Heart left ventricle (tissue), 16 donors: ENCODE measurements around the gene FSD1. TPM values are rescaled to one million over a fixed set of nuclear protein-coding genes. Genes with fewer than 3 reads are reported as not detected.

Source experiments
- ATAC-seq, 4 donors: fragments of 200-7000 bp; cut with Tn5 transposase; one replicate each; pipeline ENCODE4 v1.9.1; 2020 to 2022; ENCODE audit warnings: moderate library complexity in 4 of 4, mild to moderate bottlenecking in 3 of 4, moderate number of reproducible peaks in 1 of 4
- DNase-seq, 5 donors: peaks; one replicate each; pipeline ENCODE4 v3.0.0-alpha.2; 2020
- H3K27ac ChIP-seq, 12 donors: fragments of 200-600 bp; sonication (generic) in 4 of 12; one replicate each; pipeline versions ENCODE4 v1.5.0 to v1.8.0; 2016 to 2022; ENCODE audit warnings: mild to moderate bottlenecking in 2 of 12
- H3K27me3 ChIP-seq, 9 donors: fragments of 200-600 bp; sonication (generic) in 2 of 9; one replicate each; pipeline versions ENCODE4 v1.5.1 to v1.8.0; 2016 to 2022; ENCODE audit warnings: mild to moderate bottlenecking in 3 of 9
- H3K36me3 ChIP-seq, 9 donors: fragments of 200-600 bp; sonication (generic) in 2 of 9; one replicate each; pipeline versions ENCODE4 v1.5.0 to v1.8.0; 2018 to 2022; ENCODE audit warnings: mild to moderate bottlenecking in 2 of 9
- H3K4me1 ChIP-seq, 12 donors: fragments of 200-600 bp; sonication (generic) in 4 of 12; one replicate each; pipeline versions ENCODE4 v1.5.0 to v1.8.0; 2016 to 2022; ENCODE audit warnings: mild to moderate bottlenecking in 3 of 12
- H3K4me3 ChIP-seq, 12 donors: fragments of 200-600 bp; sonication (generic) in 4 of 12; one replicate each; pipeline versions ENCODE4 v1.5.0 to v1.8.0; 2017 to 2022; ENCODE audit warnings: mild to moderate bottlenecking in 9 of 12, moderate library complexity in 4 of 12
- H3K9me3 ChIP-seq, 12 donors: fragments of 200-600 bp; sonication (generic) in 4 of 12; one replicate each; pipeline versions ENCODE4 v1.5.0 to v1.8.0; 2016 to 2022; ENCODE audit warnings: mild to moderate bottlenecking in 1 of 12
- POLR2A ChIP-seq, 2 donors: fragments of 450-650 bp; IDR thresholded peaks; one replicate each; pipeline ENCODE4 v1.6.1; 2017; ENCODE audit warnings: antibody characterized with exemption in 2 of 2, mild to moderate bottlenecking in 2 of 2, moderate library complexity in 2 of 2
- whole genome bisulfite sequencing, 4 donors: extraction: QIAGEN DNeasy Blood & Tissue Kit in 2 of 4; methylation state at CpG; one replicate each; pipeline versions ENCODE4 v1.1.5 to v1.1.7; 2013 to 2018; 5-methylcytosine and 5-hydroxymethylcytosine counted together
- intact Hi-C, 10 donors: fragments of 100-400 bp; cut with DNase I; formaldehyde crosslinking; loops; one replicate each; pipeline versions ENCODE4 v1.11.1 to v1.14.2; 2022
- polyA plus RNA-seq, 2 donors: library from polyadenylated mRNA; stranded (reverse); fragments of 200-250 nt; gene quantifications; one replicate each; pipeline ENCODE4 v1.2.3, GENCODE V29; 2013
- total RNA-seq, 9 donors: library from RNA; depleted of rRNA in 2 of 9; stranded (reverse); fragments of >200 nt in 2 of 9; fragmentation: NEBNext Ultra II Directional in 3 of 9; extraction: Animal tissue kit (Norgen Biotek cat#: 25700) in 3 of 9; gene quantifications; one replicate each; pipeline versions ENCODE4 v1.1.0 to v1.2.4, GENCODE V29; 2016 to 2023
- TF ChIP-seq, protein P1 (sequence below), 12 donors: fragments of 200-600 bp; sonication (generic) in 4 of 12; IDR thresholded peaks; one replicate each; pipeline versions ENCODE4 v1.5.0 to v1.8.0; 2018 to 2022; ENCODE audit warnings: antibody characterized with exemption in 12 of 12, mild to moderate bottlenecking in 5 of 12
- donor health status: ischemic (EF 13 %, LVEDD 7.1; RV severe dilation, severe dysfunction).
- donor health status: healthy with polysubstance abuse.
- donor health status: DM: no; HTN: yes; CAD: no.
- donor health status: DM: no; HTN: no; CAD: no.
- donor health status: ischemic (EF 25% LVEDD 6.9; RV normal size, moderate dysfunction).
- donor health status: ischemic (EF 25% LVEDD 5.7; RV mildly dilated, moderate dysfunction).
- donor health status: healthy.
- donor health status: DM: yes; HTN: yes; CAD: no.
- donor health status: ischemic (EF 35%, LVEDD 5.7; RV mildly dilated, moderate dysfunction).
- donor health status: nonischemic (EF 11% LVEDD 7.7; RV severe dilation, severe dysfunction).
- donor health status: DM: yes; HTN: yes; CAD: no.
- donor health status: PGD.
- donor health status: ischemic (EF 29% LVEDD 5.4; RV normal size, mild dysfunction).
- donor health status: nonischemic (EF 23%, LVEDD 6.1; RV moderate dilation, normal function).

FSD1 gene
- total and polyA plus RNA-seq, 11 donors, result 0.04 to 1.2 TPM; not detected in 9

DNA sequence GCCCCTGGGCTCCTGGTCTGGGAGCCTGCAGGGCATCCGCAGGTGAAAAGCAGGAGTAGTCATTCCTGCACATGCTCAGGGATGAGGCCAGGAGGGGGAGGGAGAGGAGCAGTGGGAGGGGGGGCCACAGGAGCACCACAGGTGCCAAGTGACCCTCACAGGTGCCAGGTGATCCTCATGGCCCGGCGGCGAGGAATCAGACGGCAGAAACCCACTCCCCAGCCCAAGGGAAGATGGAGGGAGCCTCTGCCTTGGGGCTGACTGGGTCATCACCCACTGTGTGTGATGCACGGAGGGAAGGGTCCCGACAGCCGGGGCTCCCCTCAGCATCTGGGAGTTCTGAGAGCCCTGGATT, 68.6 kb downstream of the FSD1 start:
- no peak for TF ChIP-seq POLR2A (IDR thresholded peaks at IDR 0.05)
- TF ChIP-seq, protein P1, sequence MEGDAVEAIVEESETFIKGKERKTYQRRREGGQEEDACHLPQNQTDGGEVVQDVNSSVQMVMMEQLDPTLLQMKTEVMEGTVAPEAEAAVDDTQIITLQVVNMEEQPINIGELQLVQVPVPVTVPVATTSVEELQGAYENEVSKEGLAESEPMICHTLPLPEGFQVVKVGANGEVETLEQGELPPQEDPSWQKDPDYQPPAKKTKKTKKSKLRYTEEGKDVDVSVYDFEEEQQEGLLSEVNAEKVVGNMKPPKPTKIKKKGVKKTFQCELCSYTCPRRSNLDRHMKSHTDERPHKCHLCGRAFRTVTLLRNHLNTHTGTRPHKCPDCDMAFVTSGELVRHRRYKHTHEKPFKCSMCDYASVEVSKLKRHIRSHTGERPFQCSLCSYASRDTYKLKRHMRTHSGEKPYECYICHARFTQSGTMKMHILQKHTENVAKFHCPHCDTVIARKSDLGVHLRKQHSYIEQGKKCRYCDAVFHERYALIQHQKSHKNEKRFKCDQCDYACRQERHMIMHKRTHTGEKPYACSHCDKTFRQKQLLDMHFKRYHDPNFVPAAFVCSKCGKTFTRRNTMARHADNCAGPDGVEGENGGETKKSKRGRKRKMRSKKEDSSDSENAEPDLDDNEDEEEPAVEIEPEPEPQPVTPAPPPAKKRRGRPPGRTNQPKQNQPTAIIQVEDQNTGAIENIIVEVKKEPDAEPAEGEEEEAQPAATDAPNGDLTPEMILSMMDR (IDR thresholded peaks at IDR 0.05), result no peak
- H3K27ac ChIP-seq, result peak overlapping the region in 11 of 12 donors; percentile 72 to 94 (median 83)
- peaks cover 0 to 11% (median 0%) of the 10 kb centered on the region in 9 donors for H3K36me3 ChIP-seq
- DNase-seq (no peak), ATAC-seq (no peak)
- no peaks in the 10 kb centered on the region for H3K27me3 ChIP-seq
- intact Hi-C loops, result loop anchor here in 1 of 10 donors (2.0 kb wide), 1 partner anchor 26 kb away; no protein-coding TSS in a partner anchor
- 77 to 91% (median 89%) methylated on average over 6 to 8 of the region's 8 CpGs for WGBS, 4 donors
- no peaks in the 10 kb centered on the region for H3K9me3 ChIP-seq
- peaks cover 24 to 100% (median 90%) of the 10 kb centered on the region in 12 donors for H3K4me1 ChIP-seq
- no peak overlapping the region for H3K4me3 ChIP-seq

Other genes starting within 250 kb of the FSD1 start
- gene ZBTB7A, start 237.7 kb upstream of the FSD1 start, total RNA-seq, result 10 to 100 TPM; 22.8 to 65.0 (median 29.3) TPM
- gene ZBTB7A, start 237.7 kb upstream of the FSD1 start, polyA plus RNA-seq, result 10 to 100 TPM; 14.6 to 14.7 TPM
- 100 to 1,000 TPM in 7 of 9 donors, 10 to 100 TPM in 2; 95.3 to 154 (median 108) TPM for gene MAP2K2, start 180.5 kb upstream of the FSD1 start, total RNA-seq
- 100 to 1,000 TPM; 131 to 204 TPM for gene MAP2K2, start 180.5 kb upstream of the FSD1 start, polyA plus RNA-seq
- gene CREB3L3, start 151.0 kb upstream of the FSD1 start, total RNA-seq, result not detected
- not detected for gene CREB3L3, start 151.0 kb upstream of the FSD1 start, polyA plus RNA-seq
- 10 to 100 TPM; 10.2 to 16.7 (median 12.7) TPM for gene SIRT6, start 122.0 kb upstream of the FSD1 start, total RNA-seq
- gene SIRT6, start 122.0 kb upstream of the FSD1 start, polyA plus RNA-seq, result 10 to 100 TPM; 15.6 to 29.0 TPM
- 1 to 10 TPM in 2 of 9 donors, under 1 TPM in 4, not detected in 3; 0.23 to 1.4 (median 0.51) TPM for gene ANKRD24, start 121.9 kb upstream of the FSD1 start, total RNA-seq
- gene ANKRD24, start 121.9 kb upstream of the FSD1 start, polyA plus RNA-seq, result under 1 TPM; 0.12 to 0.30 TPM
- 1 to 10 TPM in 4 of 9 donors, under 1 TPM in 5; 0.27 to 5.6 (median 0.54) TPM for gene EBI3, start 75.1 kb upstream of the FSD1 start, total RNA-seq
- gene EBI3, start 75.1 kb upstream of the FSD1 start, polyA plus RNA-seq, result 1 to 10 TPM in 1 of 2 donors, under 1 TPM in 1; 0.88 to 1.4 TPM
- gene YJU2, start 57.5 kb upstream of the FSD1 start, total RNA-seq, result 10 to 100 TPM in 6 of 9 donors, 1 to 10 TPM in 3; 7.6 to 19.1 (median 10.4) TPM
- 10 to 100 TPM; 23.1 to 26.7 TPM for gene YJU2, start 57.5 kb upstream of the FSD1 start, polyA plus RNA-seq
- under 1 TPM in 1 of 9 donors, not detected in 8; 0.52 TPM for gene SHD, start 25.3 kb upstream of the FSD1 start, total RNA-seq
- gene SHD, start 25.3 kb upstream of the FSD1 start, polyA plus RNA-seq, result not detected
- under 1 TPM in 3 of 9 donors, not detected in 6; 0.20 to 0.67 (median 0.30) TPM for gene TMIGD2, start 2.2 kb upstream of the FSD1 start, total RNA-seq
- gene TMIGD2, start 2.2 kb upstream of the FSD1 start, polyA plus RNA-seq, result under 1 TPM in 1 of 2 donors, not detected in 1; 0.06 TPM
- gene STAP2, start 34.2 kb downstream of the FSD1 start, total RNA-seq, result 10 to 100 TPM in 1 of 9 donors, 1 to 10 TPM in 6, under 1 TPM in 2; 0.67 to 14.2 (median 2.1) TPM
- 1 to 10 TPM; 1.1 to 1.9 TPM for gene STAP2, start 34.2 kb downstream of the FSD1 start, polyA plus RNA-seq
- 10 to 100 TPM in 7 of 9 donors, 1 to 10 TPM in 2; 8.2 to 23.7 (median 19.0) TPM for gene MPND, start 39.0 kb downstream of the FSD1 start, total RNA-seq
- gene MPND, start 39.0 kb downstream of the FSD1 start, polyA plus RNA-seq, result 10 to 100 TPM; 14.4 to 21.9 TPM
- gene SH3GL1, start 95.9 kb downstream of the FSD1 start, total RNA-seq, result 10 to 100 TPM; 14.4 to 43.6 (median 22.2) TPM
- 10 to 100 TPM; 17.3 to 43.3 TPM for gene SH3GL1, start 95.9 kb downstream of the FSD1 start, polyA plus RNA-seq
- gene CHAF1A, start 98.0 kb downstream of the FSD1 start, total RNA-seq, result 10 to 100 TPM in 1 of 9 donors, 1 to 10 TPM in 8; 3.0 to 10.7 (median 5.5) TPM
- gene CHAF1A, start 98.0 kb downstream of the FSD1 start, polyA plus RNA-seq, result 1 to 10 TPM; 2.9 to 5.6 TPM
- gene UBXN6, start 153.2 kb downstream of the FSD1 start, total RNA-seq, result 100 to 1,000 TPM in 6 of 9 donors, 10 to 100 TPM in 3; 75.1 to 128 (median 109) TPM
- 100 to 1,000 TPM; 127 to 137 TPM for gene UBXN6, start 153.2 kb downstream of the FSD1 start, polyA plus RNA-seq
- gene HDGFL2, start 167.7 kb downstream of the FSD1 start, total RNA-seq, result 100 to 1,000 TPM in 1 of 9 donors, 10 to 100 TPM in 8; 20.8 to 235 (median 29.9) TPM
- 10 to 100 TPM; 30.7 to 38.9 TPM for gene HDGFL2, start 167.7 kb downstream of the FSD1 start, polyA plus RNA-seq
- 100 to 1,000 TPM; 110 to 292 (median 174) TPM for gene PLIN4, start 213.9 kb downstream of the FSD1 start, total RNA-seq
- 100 to 1,000 TPM in 1 of 2 donors, 10 to 100 TPM in 1; 55.5 to 241 TPM for gene PLIN4, start 213.9 kb downstream of the FSD1 start, polyA plus RNA-seq
- gene PLIN5, start 230.6 kb downstream of the FSD1 start, total RNA-seq, result 10 to 100 TPM; 26.0 to 88.6 (median 42.7) TPM
- gene PLIN5, start 230.6 kb downstream of the FSD1 start, polyA plus RNA-seq, result 10 to 100 TPM; 17.5 to 65.0 TPM
- 1 to 10 TPM in 2 of 9 donors, under 1 TPM in 7; 0.15 to 1.7 (median 0.36) TPM for gene LRG1, start 235.4 kb downstream of the FSD1 start, total RNA-seq
- gene LRG1, start 235.4 kb downstream of the FSD1 start, polyA plus RNA-seq, result under 1 TPM; 0.23 to 0.30 TPM